T-helper 1 cell (primary cell): ENCODE measurements around the gene AP2A1.
"Not testable (repeated sequence)": the region's sequence is repeated elsewhere in the genome, so short reads cannot be mapped to it uniquely, and the experiment has no call there.

Experiments
- DNase-seq, 5 donors: peaks; one replicate each; pipeline ENCODE4 v3.0.0-alpha.2; 2012 to 2020
- total RNA-seq, 4 donors: gene quantifications; one replicate each; lab custom pipeline; 2026; lab: John Stamatoyannopoulos, UW

AP2A1 gene
- 39.1 to 57.0 (median 51.7) reads per million in 4 donors for total RNA-seq

DNA sequence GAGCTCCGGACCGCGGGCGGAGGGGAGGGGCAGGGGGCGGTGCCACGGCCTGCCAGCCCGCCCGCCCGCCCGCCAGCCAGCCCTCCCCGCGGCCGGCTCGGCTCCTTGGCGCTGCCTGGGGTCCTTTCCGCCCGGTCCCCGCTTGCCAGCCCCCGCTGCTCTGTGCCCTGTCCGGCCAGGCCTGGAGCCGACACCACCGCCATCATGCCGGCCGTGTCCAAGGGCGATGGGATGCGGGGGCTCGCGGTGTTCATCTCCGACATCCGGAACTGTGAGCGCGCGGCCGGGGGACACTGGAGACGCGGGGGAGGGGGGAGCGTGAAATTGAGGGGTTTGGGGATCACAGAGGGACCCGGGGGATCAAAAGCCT is at the start of gene AP2A1:
AP2A1 (plus strand) TSS at position 72 of the 370 bp plus-strand sequence; CDS start at position 205, 133 bp downstream.
- DNase-seq, result no peak

DNA sequence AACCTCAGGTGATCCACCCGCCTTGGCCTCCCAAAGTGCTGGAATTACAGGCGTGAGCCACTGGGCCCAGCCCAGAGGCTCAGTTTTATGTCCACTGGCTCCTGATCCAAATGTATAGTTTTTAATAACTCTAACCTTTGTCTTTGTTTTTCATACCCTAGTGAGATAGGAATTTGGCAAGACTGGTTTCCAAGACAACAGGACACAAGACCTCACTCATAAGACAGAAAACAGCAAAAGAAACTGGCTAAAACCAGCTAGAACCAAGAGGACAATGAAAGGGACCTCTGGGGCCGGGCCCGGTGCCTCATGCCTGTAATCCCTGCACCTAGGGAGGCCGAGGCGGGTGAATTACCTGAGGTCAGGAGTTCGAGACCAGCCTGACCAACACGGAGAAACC is 48.3 kb upstream of the AP2A1 start:
- DNase-seq, result no peak

DNA sequence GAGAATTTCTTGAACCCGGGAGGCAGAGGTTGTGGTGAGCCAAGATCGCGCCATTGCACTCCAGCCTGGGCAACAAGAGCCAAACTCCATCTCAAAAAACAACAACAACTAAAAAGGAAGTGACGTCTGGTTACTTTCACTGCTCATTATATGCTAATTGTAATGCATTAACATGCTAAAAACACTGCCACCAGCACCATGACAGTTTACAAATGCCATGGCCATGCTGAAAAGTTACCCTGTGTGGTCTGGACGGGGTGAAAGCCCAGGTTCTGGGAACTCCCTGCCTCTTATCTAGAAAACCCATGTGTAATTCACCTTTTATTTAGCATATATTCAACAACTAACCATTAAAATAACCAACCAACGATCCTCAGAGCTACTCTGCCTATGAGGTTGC is 47.8 kb upstream of the AP2A1 start:
- DNase-seq, result no peak

DNA sequence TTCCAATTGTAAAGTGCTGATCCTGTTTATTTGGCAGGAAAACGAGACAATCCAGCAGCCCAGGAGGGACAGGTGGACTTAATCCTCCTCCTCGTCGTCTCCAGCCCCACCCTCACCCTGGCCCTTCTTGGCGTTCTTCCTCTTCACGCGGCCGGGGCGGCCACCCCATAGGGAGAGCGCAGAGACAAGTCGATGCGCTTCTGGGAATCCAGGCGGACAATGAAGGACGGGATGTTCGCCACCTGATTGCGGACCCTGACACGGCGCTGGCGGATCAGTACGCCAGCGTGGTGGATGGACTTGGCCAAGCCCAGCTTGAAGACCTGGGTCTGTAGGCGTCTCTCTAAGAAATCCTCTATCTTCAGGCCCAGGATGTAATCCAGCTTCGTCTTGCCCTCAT is 47.4 kb upstream of the AP2A1 start:
- DNase-seq, result not testable (repeated sequence)

DNA sequence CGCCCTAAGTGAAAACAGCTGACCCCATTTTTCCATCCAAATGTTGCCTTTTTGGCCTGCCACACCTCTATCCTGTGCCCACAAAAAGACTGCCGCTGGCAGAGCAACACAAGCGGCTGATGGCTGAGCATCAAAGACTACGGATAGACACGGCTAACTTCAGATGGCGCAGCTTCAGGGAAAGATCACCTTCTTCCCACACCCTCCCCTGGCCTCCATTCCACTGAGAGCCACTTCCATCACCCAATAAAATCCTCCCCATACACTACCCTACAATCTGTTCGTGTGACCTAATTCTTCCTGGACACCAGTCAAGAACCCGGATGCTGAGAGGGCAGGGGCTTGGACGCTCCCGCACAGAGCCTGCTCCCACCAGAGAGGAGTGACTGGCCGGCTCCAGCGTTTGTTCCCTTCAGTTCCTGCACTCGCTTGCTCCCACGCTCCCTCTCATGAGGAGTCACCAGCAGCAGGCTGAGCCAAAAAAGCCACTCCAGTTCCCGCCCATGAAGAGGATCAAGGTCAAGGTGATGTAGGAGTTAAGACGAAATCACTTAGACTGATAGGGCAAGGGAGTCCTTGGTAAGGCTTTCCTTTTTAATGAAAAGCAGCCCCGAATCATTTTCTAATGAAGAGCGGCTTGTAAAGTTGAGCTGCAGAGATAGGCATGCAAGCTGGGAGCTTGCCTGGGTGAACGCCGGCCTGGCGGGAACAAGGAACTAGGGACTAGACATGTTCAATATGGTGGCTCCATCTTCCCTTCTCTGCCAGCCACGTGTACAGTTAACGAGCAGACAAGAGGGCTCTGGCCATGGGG is 39.4 kb upstream of the AP2A1 start:
- no peak for DNase-seq

DNA sequence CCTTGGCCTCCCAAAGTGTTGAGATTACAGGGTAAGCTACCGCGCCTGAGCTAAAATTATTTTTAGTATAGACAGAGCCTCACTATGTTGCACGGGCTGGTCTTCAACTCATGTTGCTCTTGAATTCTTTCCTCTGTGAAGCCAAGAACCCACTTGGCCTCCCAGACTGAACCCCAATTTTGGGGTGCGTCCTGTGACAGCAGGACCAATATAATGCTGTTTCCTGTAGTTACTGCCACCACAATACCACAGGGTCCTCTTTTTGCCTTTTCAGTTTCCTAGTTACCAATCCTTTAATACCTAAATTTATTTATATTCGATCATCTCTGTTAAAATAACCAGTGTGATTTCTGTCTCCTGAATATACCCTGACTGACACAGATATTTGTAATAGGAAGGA is 36.6 kb upstream of the AP2A1 start:
- no peak for DNase-seq

DNA sequence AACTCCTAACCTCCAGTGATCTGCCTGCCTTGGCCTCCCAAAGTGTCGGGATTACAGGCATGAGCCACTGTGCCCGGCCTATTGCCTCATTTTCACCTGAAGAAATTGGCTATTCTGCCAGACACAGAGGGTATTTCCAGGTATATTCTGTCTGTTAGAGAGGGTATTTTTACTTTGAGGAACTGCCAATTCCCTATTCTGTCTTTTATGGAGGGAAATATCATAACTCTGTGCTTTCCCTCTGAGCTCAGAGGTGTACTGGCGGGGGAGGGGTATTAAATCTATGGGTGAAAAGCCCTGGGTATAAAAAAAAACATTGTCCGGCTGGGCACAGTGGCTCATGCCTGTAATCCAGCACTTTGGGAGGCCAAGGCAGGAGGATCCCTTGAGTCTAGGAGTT is 28.5 kb upstream of the AP2A1 start:
- no peak for DNase-seq

DNA sequence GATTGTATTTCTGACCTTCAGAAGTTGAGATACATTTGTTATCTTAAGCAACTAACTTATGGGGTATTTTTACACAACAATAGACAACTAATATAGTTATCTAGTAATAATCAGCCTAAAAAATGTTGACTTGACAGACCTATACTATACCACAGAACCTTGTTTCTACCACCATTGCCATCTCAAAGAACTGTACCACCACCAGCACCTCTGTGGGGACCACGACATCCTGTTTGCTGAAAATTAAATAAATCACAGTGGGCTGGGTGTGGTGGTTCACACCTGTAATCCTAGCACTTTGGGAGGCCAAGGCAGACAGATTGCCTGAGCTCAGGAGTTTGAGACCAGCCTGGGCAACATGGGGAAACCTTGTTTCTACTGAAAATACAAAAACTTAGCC is 27.7 kb upstream of the AP2A1 start:
- DNase-seq, result no peak

DNA sequence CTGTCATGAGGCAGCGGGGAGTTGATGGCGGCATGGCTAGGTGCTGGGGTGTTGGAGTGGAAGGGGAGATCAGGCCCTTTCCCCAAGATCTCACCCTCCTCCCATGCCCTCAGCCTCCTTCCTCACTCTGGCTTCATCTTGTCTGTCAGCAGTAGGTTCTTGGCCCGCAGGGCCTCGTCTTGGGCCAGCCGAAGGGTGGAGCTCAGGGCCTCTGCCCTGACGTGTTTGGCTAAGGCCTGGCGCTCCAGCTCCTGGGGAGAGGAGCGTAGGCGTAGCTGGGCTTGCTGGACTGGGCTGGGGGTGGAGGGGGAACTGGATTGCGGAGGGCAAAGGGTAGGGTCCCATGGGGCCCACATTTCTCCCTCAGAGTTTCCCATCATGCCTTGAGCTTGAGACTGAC is 26.9 kb upstream of the AP2A1 start:
- DNase-seq, result no peak

DNA sequence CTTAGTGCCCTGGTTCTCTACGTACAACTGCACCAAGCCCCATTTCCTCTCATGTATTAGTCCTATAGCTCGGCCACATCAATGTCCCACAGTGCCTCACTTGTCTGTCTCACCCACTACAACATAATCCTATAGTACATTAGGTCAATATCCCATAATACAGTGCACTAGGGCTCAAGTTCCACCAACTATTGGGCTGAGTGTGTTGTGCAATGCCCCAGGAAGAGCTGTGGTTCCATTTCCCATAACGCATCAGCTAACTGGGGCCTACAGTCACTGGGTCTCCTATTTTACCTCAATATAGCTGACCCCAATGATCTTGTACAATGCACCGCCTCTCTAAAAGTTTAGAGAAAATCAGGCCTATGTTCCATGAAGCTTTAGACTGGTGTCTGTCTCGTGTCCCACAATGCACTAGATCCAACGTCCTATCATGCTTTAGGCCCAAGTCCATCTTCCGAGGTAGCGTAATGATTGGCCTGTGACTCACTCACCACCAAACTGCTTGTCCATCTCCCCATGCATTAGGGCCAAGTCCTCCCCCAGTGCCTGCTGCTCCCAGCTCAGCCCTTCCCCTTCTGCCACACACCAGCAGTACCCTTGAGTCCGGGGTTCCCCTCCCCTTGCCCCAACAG is 25.5 kb upstream of the AP2A1 start:
- no peak for DNase-seq

DNA sequence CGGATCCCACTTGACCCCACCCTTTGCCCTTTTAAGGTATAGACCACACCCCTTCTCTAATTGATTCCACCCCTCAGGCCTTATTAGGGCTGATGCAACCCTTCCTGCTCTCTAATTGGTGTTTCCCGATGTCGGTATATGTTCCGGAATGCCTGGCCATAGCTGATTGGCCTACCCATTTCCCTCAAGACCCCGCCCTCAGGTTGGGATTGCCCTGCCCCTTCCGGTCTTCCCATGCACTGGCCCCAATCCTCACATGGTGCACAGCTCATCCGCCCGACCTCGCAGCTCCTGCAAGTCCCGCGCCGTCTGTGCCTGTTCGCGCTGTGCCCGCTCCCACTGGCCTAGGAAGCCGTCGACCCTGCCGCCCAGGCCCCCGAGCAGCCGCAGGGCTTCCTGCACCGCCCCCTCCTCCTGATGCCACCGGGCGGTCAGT is 21.8 kb upstream of the AP2A1 start:
- DNase-seq, result no peak

DNA sequence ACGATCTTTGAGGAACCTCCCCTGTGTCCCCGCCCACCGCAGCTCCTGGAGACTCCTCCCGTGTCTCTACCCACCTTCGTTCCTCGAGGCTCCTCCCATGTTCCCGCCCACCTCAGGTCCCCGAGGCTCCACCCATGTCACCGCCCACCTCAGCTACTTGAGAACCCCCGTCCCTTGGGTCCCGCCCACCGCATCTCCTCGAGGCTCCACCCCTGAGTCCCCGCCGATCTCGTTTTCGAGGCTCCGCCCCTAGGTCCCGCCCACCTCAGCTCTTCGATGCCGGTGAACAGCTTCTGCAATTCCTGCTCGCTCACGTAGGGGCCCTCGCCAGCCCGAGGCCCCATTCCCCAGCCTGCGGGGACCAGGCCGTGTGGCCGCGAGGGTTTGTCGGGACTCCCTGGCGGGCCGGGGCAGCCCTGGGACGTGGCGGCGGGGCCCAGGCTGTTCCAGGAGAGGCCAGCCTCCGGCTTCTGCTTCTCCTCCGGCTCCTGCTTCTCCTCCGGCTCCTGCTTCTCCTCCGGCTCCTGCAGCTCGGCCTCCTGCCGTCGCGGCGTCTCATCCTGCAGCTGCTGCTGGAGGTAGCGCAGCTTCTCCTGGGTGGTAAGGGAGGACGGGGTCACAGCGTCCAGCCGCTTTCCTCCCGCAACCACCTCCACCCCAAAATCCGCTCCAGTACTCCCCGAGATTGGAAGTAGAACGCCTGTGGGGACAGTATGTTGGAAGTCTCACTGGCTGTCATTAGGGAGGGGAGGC is 20.4 kb upstream of the AP2A1 start:
- peak; percentile 34 to 44 (median 36) for DNase-seq

DNA sequence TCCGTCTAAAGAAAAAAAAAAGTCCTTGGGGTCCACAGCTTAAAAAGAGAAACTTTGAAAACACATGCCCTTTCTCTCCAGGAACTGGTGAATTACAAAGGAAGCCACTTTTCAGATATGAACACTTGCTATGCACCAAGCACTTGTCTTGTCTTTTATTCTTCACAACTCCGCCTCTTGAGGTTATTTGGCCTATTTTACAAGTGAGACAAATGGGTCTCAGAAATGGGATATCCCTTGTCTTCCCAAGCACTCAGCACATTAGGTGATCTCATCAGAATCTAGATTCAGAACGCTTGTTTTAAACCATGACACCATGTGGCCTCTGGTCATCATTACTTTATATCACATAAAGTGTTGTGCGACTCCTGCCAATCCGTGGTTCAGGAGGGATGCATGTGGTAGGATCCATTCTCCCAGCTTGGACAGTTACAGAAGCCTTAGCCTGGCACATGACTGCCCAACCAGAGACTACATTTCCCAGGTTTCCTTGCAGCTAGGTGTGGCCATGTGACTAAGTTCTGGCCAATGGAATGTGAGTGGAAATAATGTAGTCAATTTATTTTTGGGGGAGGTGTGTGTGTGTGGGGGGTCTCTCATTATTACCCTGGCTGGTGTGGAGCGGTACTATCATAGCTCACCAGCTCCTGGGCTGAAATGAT is 17.6 kb upstream of the AP2A1 start:
- DNase-seq, result no peak

DNA sequence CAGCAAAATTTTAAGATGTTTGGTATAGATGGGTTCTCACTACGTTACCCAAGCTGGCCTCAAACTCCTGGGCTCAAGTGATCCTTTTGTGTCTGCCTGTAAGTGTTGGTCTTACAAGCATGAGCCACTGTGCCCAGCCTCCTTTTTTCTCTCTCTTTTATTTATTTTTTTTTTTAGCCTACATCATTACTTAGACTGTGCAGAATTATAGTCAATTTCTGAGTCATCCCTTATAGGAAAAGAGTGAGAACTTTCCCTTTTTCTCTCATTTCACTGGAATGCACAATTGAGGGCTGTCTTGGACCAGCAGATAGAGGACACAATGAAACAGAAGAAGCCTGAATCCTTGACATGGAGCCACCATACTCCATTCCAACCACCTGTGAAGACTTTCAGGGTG is 17.0 kb upstream of the AP2A1 start:
- no peak for DNase-seq

DNA sequence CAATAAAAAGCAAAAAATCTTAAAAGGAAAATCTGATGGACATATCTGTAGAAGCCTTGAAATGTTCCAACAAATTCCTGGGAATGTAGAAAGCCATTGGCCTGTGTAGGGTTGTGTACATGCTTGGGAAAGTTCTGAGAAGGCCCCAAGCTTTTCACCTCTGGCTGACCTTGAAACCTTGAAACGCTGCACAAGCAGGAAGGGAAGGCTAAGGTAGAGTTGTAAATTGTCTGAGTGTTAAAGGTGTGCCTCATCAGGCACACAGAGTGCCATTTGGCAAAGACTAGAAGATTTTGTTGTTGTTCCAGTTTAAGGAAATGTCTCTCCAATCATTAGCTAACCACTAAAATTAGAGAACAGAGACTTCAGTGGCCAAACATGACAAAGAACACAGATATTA is 14.1 kb upstream of the AP2A1 start:
- DNase-seq, result no peak

DNA sequence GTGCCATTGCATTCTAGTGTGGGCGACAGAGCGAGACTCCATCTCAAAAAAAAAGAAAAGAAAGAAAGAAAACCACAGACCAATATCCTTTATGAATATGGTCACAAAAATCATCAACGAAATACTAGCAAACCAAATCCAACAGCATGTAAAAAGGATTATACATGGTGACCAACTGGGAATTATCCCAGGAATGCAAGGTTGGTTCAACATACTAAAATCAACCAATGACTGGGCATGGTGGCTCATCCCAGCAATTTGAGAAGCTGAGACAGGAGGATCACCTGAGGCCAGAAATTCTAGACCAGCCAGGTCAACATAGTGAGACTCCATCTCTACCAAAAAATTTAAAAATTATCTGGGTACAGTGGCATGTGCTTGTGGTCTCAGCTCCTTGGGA is 10.8 kb upstream of the AP2A1 start:
- DNase-seq, result no peak

DNA sequence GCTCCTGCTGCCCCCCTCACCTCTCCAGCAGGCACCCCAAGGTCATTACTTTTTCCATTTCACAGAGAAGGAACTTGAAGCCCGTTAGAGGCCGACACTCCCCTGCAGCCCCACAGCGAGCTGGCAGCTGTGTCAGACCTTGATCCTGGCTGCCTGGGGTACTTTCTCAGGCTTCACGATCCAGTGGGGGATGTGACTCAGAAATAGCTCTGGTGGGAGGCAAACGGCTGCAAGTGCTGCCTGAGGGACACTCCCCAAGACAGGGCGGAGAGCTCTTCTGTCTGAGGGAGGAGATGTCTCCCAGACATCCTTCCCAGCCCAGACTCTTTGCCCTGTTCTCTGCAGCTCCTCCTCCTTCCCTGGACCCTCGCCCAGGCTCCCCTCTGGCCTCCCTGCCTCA is 8.5 kb upstream of the AP2A1 start:
- DNase-seq, result no peak

DNA sequence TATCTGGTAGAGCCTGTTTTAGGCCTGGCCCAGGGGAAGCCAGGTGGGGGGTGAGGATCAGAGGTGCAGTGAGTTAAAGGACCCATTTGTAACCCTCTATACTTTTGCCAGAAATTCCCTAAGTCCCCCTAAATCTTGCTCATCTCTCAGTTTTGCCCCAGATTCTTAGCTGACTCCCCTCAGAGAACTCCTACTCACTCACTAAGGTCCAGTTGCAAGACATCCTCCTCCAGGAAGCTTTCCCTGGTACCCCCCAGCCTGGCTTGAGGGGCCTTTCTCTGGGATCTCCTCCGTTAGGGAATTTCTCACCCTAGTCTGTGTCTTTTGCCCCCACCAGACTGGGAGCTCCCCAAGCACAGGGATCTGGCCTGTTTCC is 5.6 kb upstream of the AP2A1 start:
- DNase-seq, result no peak

DNA sequence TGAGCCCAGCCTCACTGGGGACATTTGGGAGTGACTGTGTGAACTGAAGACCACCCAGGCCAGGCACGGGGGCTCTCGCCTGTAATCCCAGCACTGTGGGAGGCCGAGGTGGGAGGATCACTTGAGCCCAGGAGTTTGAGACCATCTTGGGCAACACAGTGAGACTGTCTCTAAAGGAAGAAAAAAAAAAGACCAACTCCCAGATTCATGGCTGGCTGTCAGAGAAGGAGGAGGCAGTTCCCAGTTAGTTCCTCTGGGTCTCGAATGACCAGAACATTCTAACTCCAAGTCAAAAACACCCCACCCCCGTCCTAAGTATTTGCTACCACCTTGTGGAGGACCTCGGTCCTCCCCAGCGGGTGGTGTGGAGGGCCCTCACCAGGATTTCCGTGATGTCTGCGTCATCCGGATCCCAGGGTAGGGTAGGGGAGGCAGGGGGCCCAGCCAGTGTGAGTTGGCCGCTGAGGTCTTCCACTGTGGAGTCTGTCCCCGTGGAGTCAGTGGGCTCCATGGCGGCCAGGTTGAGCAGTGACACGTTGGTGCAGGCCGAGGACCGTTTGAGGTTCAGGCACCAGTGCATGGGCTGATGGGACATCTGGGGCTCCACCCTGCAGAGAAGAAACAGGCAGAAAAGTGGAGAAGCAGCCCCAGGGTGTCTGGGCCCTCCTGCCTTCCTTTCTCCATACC is 5.0 kb upstream of the AP2A1 start:
- no peak for DNase-seq

DNA sequence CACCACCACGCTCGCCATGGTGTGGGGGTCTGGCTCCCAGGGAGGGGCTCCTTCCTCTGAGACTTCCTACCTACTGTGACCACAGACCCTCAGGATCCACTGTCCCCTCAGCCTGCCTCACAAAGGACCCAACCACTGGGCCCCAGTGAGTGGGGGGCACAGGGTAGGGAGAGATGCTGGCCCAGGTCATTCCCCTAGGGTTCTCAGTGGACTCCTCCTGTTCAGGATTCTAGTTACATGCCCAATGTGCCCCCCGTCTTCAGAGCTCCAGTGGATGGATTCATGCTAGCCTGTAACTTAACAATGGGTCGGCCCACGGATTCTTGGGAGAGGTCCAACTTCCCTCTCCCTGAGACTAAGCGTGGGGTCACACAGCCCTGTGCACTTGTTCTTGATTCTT is 3.6 kb upstream of the AP2A1 start, which contains the start of gene TSKS:
TSKS (minus strand) TSS at position 77 of the 400 bp plus-strand sequence; CDS start at position 18, 59 bp downstream.
- DNase-seq, result no peak

DNA sequence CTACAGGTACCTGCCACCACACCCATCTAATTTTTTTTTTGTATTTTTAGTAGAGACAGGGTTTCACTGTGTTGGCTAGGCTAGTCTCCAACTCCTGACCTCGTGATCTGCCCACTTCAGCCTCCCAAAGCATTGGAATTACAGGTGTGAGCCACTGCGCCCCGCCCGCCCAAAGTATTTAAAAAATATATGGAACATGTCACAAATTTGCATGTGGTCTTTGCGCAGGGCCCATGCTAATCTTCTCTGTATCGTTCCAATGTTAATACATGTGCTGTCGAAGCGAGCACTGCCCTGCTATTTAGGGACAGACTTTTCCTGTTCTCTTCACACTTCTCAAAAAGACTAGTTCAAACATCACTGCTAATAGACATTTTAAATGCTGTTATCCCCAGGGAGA is 2.5 kb upstream of the AP2A1 start:
- DNase-seq, result no peak
